HEK293 (cell line): ENCODE measurements around the gene DNAJB1.
"Not testable (repeated sequence)": the region's sequence is repeated elsewhere in the genome, so short reads cannot be mapped to it uniquely, and the experiment has no call there.

Source experiments
- CTCF ChIA-PET: fragments of 350-600 bp; formaldehyde crosslinking; extraction: SDS; loops from one replicate; lab custom pipeline; 2021; ENCODE audit warnings: antibody characterized with exemption; lab: Yijun Ruan, JAX
- POLR2A ChIA-PET: fragments of 300-600 bp; formaldehyde crosslinking; extraction: SDS; loops from one replicate; lab custom pipeline; 2020; ENCODE audit warnings: antibody characterized with exemption, inconsistent platforms; lab: Yijun Ruan, JAX
- H3K27ac ChIP-seq: fragments of 200-500 bp; sonication (Bioruptor generic); 2 replicates; pipeline ENCODE4 v1.5.1; 2014; ENCODE audit warnings: low read depth, low read length, control low read depth, inconsistent platforms; ENCODE audit errors: extremely low read depth
- H3K36me3 ChIP-seq, 2 experiments: fragments of 200-500 bp in 1 of 2; sonication (Bioruptor generic) in 1 of 2; 1 replicate in 1 of 2; 2 replicates in 1 of 2; pipeline ENCODE4 v1.5.1; 2014 to 2017; ENCODE audit warnings: inconsistent platforms in 2 of 2, low read length in 2 of 2; ENCODE audit not compliant: control insufficient read depth in 2 of 2, insufficient read depth in 1 of 2
- H3K4me1 ChIP-seq: fragments of 200-500 bp; sonication (Bioruptor generic); 2 replicates; pipeline ENCODE4 v1.5.1; 2014; ENCODE audit warnings: mild to moderate bottlenecking, low read length, inconsistent platforms; ENCODE audit not compliant: control insufficient read depth, insufficient read depth
- H3K4me3 ChIP-seq: 2 replicates; pipeline ENCODE4 v1.5.1; 2011; ENCODE audit warnings: low read depth, mild to moderate bottlenecking, control low read depth, low read length, moderate library complexity
- H3K9me3 ChIP-seq: fragments of 200-500 bp; sonication (Bioruptor generic); 2 replicates; pipeline ENCODE4 v1.5.1; 2014; ENCODE audit warnings: low read depth, low read length, inconsistent platforms; ENCODE audit not compliant: control insufficient read depth, insufficient read depth
- BCL11A ChIP-seq: fragments of 450-650 bp; formaldehyde crosslinking; IDR thresholded peaks from 2 replicates; pipeline ENCODE4 v1.5.1; 2016; ENCODE audit warnings: low read depth, missing biosample characterization, missing genetic modification characterization
- GLI2 ChIP-seq: fragments of 450-650 bp; formaldehyde crosslinking; IDR thresholded peaks from 2 replicates; pipeline ENCODE4; 2017; ENCODE audit warnings: missing biosample characterization, missing genetic modification characterization, low read depth, borderline replicate concordance
- GLI4 ChIP-seq: fragments of 450-650 bp; formaldehyde crosslinking; IDR thresholded peaks from 2 replicates; pipeline ENCODE4 v1.5.1; 2016; ENCODE audit warnings: missing biosample characterization, missing genetic modification characterization
- KLF9 ChIP-seq: fragments of 450-650 bp; formaldehyde crosslinking; IDR thresholded peaks from 2 replicates; pipeline ENCODE4 v1.5.1; 2016; ENCODE audit warnings: missing biosample characterization, missing genetic modification characterization, low read depth
- PATZ1 ChIP-seq: fragments of 450-650 bp; formaldehyde crosslinking; IDR thresholded peaks from 2 replicates; pipeline ENCODE4 v1.5.1; 2016; ENCODE audit warnings: missing biosample characterization, missing genetic modification characterization
- SP2 ChIP-seq: fragments of 450-650 bp; formaldehyde crosslinking; IDR thresholded peaks from 2 replicates; pipeline ENCODE4 v1.5.1; 2016; ENCODE audit warnings: missing biosample characterization, missing genetic modification characterization
- ZFP37 ChIP-seq: fragments of 450-650 bp; formaldehyde crosslinking; IDR thresholded peaks from 2 replicates; pipeline ENCODE4 v1.5.1; 2016; ENCODE audit warnings: missing biosample characterization, missing genetic modification characterization
- ZIC2 ChIP-seq: fragments of 450-650 bp; formaldehyde crosslinking; IDR thresholded peaks from 2 replicates; pipeline ENCODE4 v1.5.1; 2016; ENCODE audit warnings: missing biosample characterization, missing genetic modification characterization
- ZNF16 ChIP-seq: fragments of 450-650 bp; formaldehyde crosslinking; IDR thresholded peaks from 2 replicates; pipeline ENCODE4 v1.5.1; 2016; ENCODE audit warnings: low read depth, missing biosample characterization, missing genetic modification characterization
- ZNF335 ChIP-seq: fragments of 450-650 bp; formaldehyde crosslinking; conservative IDR thresholded peaks from 2 replicates; pipeline ENCODE4 v1.5.1; 2016; ENCODE audit warnings: missing biosample characterization, missing genetic modification characterization
- ZNF341 ChIP-seq: fragments of 450-650 bp; formaldehyde crosslinking; IDR thresholded peaks from 2 replicates; pipeline ENCODE4; 2016; ENCODE audit warnings: low read depth, missing biosample characterization, missing genetic modification characterization
- ZNF366 ChIP-seq: fragments of 450-650 bp; formaldehyde crosslinking; conservative IDR thresholded peaks from 2 replicates; pipeline ENCODE4 v1.5.1; 2016; ENCODE audit warnings: missing biosample characterization, missing genetic modification characterization
- ZNF513 ChIP-seq: fragments of 450-650 bp; IDR thresholded peaks from 2 replicates; pipeline ENCODE4 v1.5.1; 2018; ENCODE audit warnings: missing biosample characterization, missing genetic modification characterization
- ZNF544 ChIP-seq: fragments of 450-650 bp; formaldehyde crosslinking; IDR thresholded peaks from 2 replicates; pipeline ENCODE4 v1.5.0; 2017; ENCODE audit warnings: missing biosample characterization, missing genetic modification characterization
- ZNF629 ChIP-seq: fragments of 450-650 bp; formaldehyde crosslinking; IDR thresholded peaks from 2 replicates; pipeline ENCODE4 v1.5.1; 2017; ENCODE audit warnings: missing biosample characterization, missing genetic modification characterization
- ZSCAN23 ChIP-seq: fragments of 450-650 bp; formaldehyde crosslinking; IDR thresholded peaks from 2 replicates; pipeline ENCODE4 v1.5.1; 2016; ENCODE audit warnings: missing biosample characterization, missing genetic modification characterization
- TF ChIP-seq, protein P1 (sequence below): fragments of 450-650 bp; formaldehyde crosslinking; IDR thresholded peaks from 2 replicates; pipeline ENCODE4 v1.5.1; 2016; ENCODE audit warnings: missing biosample characterization, missing genetic modification characterization
- TF ChIP-seq, protein P2 (sequence below): fragments of 450-650 bp; formaldehyde crosslinking; IDR thresholded peaks from 2 replicates; pipeline ENCODE4 v1.5.1; 2016; ENCODE audit warnings: missing biosample characterization, missing genetic modification characterization

The DNAJB1 gene

DNA sequence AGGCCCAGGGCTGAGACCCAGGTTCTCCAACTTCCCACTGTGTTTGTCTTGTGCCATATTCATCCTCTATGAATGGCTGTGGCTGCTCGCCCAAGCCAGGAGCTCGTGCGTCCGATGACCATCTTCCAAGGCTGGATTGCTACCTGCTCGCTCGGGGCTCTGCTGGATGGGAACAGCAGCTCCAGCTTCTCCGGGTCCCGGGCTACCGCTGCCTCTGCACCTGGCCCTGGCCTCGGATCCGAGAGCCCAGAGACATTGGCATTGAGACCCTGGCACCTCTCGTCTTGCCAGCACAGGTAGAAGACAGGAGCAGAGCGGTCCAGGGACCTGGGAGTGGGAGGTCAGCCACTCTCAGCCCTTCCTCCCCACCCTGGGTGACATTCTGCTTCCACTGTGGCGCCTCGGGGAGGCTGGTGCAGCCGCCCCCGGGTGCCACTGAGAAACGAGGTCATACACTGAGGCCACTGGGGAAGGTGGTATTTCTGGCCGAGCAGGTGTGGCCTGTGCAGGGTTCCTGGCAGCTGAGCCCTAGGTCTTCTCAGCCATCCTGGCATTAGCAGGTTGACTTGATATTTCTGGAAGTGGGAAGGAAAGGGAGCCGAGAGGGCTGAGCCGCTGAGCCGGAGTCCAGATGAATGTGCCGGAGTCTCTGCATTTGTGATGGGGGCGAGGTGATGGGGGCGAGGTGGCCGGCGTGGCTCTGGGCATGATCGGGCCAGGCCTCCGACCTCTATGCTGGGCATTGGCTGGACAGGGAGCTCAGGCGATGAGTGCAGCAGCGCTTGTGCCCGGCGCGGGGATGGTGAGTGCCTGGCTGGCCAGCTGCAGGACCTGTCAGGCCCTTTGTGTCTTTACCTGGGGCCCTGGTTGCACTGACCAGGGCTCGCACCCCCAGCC, 35.1 kb upstream of the DNAJB1 start:
- Histone ChIP-seq H3K4me3 (no peak overlapping the region), H3K36me3 (peaks cover 0 to 7% of the 10 kb centered on the region in 2 experiments; a peak in 2 of 3 replicates), H3K27ac (no peak overlapping the region), H3K9me3 (no peaks in the 10 kb centered on the region), H3K4me1 (peaks cover 8% of the 10 kb centered on the region; the same call in 1 of the 2 replicates)
- no peak for TF ChIP-seq ZNF629 (tag by site-specific recombination)
- TF ChIP-seq ZNF513 (tag by site-specific recombination) = no peak
- TF ChIP-seq ZFP37 (tag by site-specific recombination) = no peak
- no peak for TF ChIP-seq ZNF335 (tag by site-specific recombination)
- TF ChIP-seq ZSCAN23 (tag by site-specific recombination) = no peak
- no peak for TF ChIP-seq ZNF544 (tag by site-specific recombination)
- no peak for TF ChIP-seq GLI2 (tag by site-specific recombination)
- TF ChIP-seq, protein P1, sequence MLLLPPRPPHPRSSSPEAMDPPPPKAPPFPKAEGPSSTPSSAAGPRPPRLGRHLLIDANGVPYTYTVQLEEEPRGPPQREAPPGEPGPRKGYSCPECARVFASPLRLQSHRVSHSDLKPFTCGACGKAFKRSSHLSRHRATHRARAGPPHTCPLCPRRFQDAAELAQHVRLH = no peak
- TF ChIP-seq ZNF16 (tag by site-specific recombination) = no peak
- no peak for TF ChIP-seq KLF9 (tag by site-specific recombination)
- TF ChIP-seq BCL11A (tag by site-specific recombination) = no peak
- TF ChIP-seq GLI4 = no peak
- ChIA-PET CTCF (interaction anchor here (0.6 to 5.0 kb wide), 4 partner anchors 9 to 81 kb away, joined by 3 to 37 read pairs (median 4); no protein-coding TSS in a partner anchor), POLR2A (interaction anchor here (0.9 to 1.8 kb wide), 3 partner anchors 9 to 36 kb away, joined by 3 to 4 read pairs (median 3); partner anchors contain the start of gene DNAJB1)

DNA sequence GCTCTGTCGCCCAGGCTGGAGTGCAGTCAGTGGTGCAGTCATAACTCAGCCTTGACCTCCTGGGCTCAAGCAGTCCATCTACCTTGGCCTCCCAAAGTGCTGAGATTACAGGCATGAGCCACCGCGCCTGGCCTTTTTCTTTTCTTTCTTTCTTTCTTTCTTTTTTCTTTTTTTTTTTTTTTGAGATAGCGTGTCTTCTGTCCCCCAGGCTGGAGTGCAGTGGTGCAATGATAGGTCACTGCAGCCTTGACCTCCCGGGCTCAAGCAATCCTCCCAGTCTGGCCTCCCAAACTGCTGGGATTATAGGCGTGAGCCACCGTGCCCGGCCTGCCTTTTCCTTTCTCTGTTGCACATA, 33.8 kb upstream of the DNAJB1 start:
- TF ChIP-seq ZNF366 (tag by site-specific recombination) = 0 out of 2 replicates have a peak, but pooled peaks have one; percentile 16
- H3K27ac ChIP-seq, H3K4me1 ChIP-seq, H3K9me3 ChIP-seq, H3K4me3 ChIP-seq, H3K36me3 ChIP-seq: not testable (repeated sequence)
- CTCF ChIA-PET = interaction anchor here (1.7 kb wide), 1 partner anchor 47 kb away, joined by 7 read pairs; no protein-coding TSS in a partner anchor
- POLR2A ChIA-PET = interaction anchor here (2.8 kb wide), 1 partner anchor 34 kb away, joined by 14 read pairs; the partner anchor contains the start of gene DNAJB1

DNA sequence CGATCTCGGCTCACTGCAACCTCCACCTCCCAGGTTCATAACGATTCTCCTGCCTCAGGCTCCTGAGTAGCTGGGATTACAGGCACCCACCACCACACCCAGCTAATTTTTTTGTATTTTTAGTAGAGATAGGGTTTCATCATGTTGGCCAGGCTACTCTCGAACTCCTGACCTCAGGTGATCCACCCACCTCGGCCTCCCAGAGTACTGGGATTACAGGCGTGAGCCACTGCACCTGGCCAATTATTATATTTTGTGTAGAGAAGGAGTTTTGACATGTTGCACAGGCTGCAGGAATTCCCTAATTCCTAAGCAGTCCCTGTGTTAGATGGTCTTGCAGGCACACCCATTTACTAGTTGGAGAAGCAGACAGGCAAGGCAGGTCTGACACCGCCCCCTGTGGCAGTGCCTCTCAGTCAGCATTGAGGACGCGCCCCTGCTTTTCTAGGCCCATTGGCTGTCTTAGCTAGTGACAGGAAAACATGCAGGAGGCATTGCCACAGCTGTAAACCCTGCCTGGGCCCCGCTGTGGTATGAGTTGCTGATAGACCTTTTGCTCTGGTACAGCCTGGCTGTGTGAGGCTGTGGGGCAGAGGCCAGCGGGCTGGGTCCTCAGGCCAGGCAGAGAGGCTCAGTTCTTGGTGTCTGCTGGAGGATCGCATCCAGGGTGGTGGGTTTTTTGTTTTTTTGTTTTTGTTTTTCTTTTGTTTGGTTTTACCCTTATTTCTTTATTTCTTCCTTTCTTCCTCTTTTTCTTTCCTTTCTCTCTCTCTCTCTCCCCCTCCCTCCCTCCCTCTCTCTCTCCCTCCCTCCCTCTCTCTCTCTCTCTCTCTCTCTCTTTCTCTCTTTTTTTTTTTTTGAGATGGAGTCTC, 33.2 kb upstream of the DNAJB1 start:
- H3K27ac ChIP-seq, H3K4me1 ChIP-seq, H3K4me3 ChIP-seq, H3K9me3 ChIP-seq, H3K36me3 ChIP-seq: not testable (repeated sequence)
- POLR2A ChIA-PET = interaction anchor here (2.8 kb wide), 1 partner anchor 33 kb away, joined by 14 read pairs; the partner anchor contains the start of gene DNAJB1
- CTCF ChIA-PET = interaction anchor here (0.7 to 1.8 kb wide), 4 partner anchors 20 to 46 kb away, joined by 3 to 7 read pairs (median 4); partner anchors contain the start of gene NDUFB7
- TF ChIP-seq ZIC2 (tag by site-specific recombination) (peak; percentile 9; the same call in 1 of the 2 replicates), PATZ1 (tag by site-specific recombination) (peak; percentile 46; the same call in 1 of the 2 replicates), SP2 (tag by site-specific recombination) (peak; percentile 51), ZNF341 (peak; percentile 19; the same call in 1 of the 2 replicates)
- TF ChIP-seq, protein P2, sequence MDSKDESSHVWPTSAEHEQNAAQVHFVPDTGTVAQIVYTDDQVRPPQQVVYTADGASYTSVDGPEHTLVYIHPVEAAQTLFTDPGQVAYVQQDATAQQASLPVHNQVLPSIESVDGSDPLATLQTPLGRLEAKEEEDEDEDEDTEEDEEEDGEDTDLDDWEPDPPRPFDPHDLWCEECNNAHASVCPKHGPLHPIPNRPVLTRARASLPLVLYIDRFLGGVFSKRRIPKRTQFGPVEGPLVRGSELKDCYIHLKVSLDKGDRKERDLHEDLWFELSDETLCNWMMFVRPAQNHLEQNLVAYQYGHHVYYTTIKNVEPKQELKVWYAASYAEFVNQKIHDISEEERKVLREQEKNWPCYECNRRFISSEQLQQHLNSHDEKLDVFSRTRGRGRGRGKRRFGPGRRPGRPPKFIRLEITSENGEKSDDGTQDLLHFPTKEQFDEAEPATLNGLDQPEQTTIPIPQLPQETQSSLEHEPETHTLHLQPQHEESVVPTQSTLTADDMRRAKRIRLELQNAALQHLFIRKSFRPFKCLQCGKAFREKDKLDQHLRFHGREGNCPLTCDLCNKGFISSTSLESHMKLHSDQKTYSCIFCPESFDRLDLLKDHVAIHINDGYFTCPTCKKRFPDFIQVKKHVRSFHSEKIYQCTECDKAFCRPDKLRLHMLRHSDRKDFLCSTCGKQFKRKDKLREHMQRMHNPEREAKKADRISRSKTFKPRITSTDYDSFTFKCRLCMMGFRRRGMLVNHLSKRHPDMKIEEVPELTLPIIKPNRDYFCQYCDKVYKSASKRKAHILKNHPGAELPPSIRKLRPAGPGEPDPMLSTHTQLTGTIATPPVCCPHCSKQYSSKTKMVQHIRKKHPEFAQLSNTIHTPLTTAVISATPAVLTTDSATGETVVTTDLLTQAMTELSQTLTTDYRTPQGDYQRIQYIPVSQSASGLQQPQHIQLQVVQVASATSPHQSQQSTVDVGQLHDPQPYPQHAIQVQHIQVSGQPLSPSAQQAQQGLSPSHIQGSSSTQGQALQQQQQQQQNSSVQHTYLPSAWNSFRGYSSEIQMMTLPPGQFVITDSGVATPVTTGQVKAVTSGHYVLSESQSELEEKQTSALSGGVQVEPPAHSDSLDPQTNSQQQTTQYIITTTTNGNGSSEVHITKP (tag by site-specific recombination) = peak; percentile 16; the same call in 1 of the 2 replicates
